ENCODE measurements around the gene AURKAIP1. TPM values are rescaled to one million over a fixed set of nuclear protein-coding genes. Genes with fewer than 3 reads are reported as not detected.

AURKAIP1 gene
- total RNA-seq, result 53.0 and 102 TPM in 2 replicates

DNA sequence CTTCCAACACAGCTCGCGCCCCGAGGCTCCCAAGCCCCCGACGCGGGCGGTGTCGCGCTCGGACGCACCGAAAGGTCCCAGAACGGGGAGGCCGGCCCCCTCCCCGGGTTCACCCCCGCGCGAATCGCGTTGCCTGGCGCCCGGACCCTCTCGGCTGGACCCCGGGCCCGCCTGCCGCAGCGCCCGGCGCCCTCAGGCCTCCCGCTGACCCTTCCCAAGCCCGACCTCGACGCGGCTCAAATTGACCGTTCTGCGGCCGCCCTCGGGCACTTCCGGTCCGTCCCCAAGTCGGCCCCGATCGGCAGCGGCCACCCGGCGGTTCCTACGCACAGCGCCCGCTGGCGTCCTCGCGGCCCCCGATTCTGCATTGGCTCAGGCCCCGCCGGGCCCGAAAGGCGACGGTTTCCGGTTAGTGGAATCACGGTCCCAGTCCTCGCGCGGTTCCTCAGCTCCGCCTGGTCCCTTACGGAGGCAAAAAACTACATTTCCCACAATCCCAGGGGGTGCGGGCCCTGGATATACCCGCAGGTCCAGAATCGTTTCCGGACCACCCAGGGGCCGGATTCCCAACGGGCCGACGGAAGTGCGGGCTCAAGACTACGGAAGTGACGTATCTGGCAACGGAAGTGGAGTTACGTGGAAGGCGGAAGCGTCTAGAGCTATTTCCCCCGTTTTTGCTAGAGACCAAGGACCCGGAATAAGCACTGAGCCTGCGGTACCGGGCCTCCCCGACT, at the start of gene AURKAIP1:
AURKAIP1 (minus strand) TSS at position 279 of the 734 bp plus-strand sequence. CDS start 451 bp downstream, outside the sequence.

DNA sequence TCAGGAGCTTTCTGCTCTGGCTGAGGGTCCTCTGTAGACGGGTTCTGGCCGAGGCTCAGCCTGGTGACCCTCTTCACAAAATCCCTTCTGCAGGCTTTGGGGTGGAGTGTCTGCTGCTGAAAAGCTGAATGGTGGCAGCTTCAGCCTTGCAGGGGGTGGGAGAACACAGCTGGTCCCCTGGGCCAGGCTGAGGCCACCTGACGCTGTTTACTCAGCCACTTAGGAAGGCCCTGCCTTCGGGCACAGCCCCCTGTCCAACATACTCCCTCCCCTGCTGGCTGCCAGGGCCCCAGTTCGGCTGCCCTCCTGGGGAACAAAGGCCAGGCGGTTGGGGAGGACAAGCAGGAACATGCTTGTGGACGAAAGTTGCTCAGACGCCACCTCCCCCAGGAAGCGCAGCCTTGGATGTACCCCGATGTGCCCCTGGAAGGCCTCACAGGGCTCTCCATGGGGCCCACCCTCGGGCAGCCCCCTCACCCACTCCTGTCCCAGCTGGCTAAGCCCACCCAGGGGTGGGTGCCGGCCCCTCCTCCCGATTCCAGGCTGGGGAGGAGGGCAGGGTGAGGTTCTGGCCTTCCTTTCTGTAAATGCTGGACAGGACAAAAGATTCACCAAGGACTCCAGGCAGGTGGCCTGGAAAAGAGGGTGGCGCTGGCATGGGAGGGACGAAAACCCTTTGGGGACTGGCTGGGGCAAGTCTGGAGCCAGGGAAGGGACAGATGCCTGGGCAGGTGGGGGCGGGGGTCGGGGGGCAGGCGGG, 46.3 kb upstream of the AURKAIP1 start, which contains the start of gene ANKRD65:
ANKRD65 (minus strand) TSS at position 130 of the 760 bp plus-strand sequence. CDS start 271 bp downstream, outside the sequence.

GRCh38 chr1:1406821-1407635, 32.0 kb upstream of the AURKAIP1 start, which contains the start of gene MRPL20:
Gene MRPL20, minus strand, starts transcription at chr1:1407293. Its CDS starts 76 bp downstream, at chr1:1407217.

DNA sequence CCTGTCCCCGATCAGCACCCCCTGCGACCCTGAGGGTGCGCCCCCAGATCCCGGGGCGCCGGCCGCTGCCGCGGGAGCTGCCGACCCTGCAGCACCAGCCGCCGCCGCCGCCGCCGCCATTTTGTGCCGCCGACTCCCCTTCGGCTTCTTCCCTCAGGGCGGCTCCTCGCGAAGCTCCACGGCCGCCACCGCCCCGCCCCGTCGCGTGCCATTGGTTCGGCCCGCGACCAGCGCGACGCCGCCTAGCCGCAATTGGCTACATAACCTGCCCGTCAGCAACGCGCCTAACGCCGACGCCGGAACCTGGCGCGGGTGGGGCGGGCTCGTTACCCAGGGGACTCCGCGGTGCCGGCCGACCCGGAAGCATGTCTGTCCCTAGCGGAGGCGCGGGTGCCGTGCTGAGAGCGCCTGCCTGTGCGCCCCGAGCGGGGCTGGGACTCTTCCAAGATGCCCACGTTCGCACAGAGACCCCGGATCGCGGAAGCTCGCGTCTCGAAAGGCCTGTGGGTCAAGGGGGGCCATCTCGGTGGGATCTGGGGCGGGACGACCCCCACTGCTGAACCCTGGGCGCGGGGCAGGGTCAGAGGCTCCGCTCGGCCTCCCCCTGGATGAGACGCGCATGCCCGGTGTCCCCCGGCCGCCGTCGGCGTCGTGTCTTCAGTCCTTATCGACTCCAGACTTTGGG, 24.3 kb upstream of the AURKAIP1 start, which contains the start of gene CCNL2:
CCNL2 (minus strand) TSS at position 149 of the 685 bp plus-strand sequence; CDS start at position 120, 29 bp downstream.

DNA sequence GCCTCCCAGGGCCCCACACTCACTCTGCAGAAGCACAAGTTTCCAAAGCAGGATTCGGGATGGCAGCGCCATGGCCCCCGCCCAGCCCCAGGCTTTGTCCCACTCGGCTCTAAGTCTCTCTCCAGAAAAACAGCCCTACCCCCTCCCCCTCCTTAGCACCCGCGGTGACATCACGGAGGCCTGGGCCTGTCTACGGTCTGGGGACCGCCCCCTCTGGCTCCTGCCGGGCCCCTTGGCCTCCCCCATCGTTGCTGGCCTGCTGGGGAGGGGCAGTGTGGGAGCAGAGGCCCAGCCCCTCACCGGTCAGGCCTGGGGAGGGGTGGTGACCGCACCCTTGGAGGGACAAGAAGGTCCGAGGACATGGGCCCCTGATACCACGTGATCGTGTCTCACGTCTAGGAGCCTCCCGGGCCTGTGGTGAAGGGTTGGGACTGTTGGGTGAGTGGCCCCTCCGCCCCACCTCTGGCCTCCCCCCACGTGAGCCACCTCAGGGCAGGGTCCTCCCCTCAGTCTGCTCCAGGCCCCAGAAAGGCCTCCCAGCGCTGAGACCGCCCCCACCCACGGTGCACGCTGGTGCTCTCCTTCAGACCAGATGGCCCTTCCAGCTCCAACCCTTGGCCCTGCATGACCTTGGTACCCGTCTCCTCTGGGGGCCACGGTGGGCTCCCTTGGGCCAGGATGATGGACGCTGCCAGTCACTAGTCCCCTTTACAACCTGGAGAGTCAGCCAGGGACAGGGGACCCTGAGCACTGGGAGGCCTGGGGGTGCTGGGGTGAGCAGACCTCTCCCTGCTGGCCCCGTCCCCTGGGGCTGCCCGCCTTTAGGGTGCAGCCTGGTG, 16.4 kb downstream of the AURKAIP1 start, which contains the start of gene MXRA8:
MXRA8 (minus strand) TSS at position 123 of the 839 bp plus-strand sequence; CDS start at position 72, 51 bp downstream.

DNA sequence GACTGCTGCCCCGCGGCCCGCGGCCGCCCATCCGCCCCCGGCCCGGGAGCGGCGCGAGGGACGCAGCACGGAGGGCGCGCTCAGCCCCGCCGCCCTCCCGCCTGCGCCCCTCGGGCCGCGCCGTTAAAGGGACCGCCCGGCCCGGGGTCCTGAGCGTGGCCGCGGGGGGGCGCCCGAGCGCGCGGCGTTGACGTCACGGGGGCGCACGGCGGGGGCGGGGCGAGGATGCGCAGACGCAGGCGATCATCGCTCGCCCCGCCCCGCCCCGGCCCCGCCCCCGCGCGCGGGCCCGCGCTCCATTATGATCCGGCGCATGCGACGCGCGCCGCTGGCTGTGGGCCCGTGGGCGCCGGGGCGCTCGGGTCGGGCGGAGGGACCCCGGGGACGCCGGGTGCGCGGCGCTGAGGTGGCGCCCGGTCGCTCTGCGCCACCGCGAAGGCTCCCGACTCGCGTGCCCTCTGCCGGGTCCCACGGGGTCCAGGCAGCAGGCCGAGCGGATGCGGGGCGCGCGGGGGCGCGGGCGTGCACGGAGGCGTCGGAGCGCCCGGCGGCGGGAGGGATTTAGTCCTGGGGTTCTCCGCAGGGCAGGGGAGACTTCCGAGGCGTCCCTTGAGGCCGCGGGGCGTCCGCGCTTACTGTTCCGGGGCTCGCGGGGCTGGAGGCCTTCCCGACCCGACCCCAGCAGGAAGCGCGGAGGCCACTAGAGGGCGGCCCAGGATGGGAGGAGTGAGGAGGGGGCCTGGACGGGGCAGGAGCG, 25.6 kb downstream of the AURKAIP1 start, which contains the start of gene DVL1:
DVL1 (minus strand) TSS at position 163 of the 757 bp plus-strand sequence. CDS start 353 bp downstream, outside the sequence.

GRCh38 chr1:1331068-1331965, 43.7 kb downstream of the AURKAIP1 start, which contains the start of gene TAS1R3:
Gene TAS1R3, plus strand, starts transcription at chr1:1331280. Its CDS starts 66 bp downstream, at chr1:1331346.

DNA sequence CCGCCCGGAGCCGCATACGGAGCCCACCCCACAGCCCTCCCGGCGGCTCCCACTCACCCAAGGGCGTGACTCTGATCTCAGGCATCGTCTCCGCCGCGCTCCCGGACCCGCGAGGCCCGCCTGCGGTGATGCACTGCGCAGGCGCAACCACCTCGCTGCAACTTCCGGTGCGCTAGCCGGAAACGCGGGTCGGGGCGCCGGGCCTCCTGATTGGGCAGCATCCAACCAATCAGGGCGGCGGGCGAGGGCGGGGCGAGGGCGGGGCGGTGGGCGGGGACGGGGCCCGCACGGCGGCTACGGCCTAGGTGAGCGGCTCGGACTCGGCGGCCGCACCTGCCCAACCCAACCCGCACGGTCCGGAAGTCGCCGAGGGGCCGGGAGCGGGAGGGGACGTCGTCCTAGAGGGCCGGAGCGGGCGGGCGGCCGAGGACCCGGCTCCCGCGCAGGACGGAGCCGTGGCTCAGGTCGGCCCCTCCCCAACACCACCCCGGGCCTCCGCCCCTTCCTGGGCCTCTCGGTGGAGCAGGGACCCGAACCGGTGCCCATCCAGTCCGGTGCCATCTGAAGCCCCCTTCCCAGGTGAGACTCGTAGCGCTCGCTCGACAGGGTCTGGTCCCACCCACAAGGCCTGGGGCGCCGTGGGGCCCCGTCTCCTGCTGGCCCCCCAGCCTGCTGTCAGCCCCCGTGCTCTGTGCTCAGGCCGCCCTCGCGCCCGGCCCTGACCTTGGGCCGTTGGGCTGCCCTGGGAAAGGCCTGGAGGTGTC, 50.3 kb downstream of the AURKAIP1 start, which contains the start of the genes CPTP and INTS11:
CPTP (plus strand) TSS at position 279 of the 764 bp plus-strand sequence. CDS start 2,109 bp downstream, outside the sequence.
INTS11 (minus strand) TSS at position 137 of the 764 bp plus-strand sequence; CDS start at position 85, 52 bp downstream.

Other genes with a start within 250 kb of the AURKAIP1 start
- gene TTLL10, start 201.3 kb downstream of the AURKAIP1 start, total RNA-seq, result not detected in 2 replicates
- gene TNFRSF18, start 168.6 kb downstream of the AURKAIP1 start, total RNA-seq, result 0.34 and 0.79 TPM in 2 replicates
- under 0.01 TPM in 1 of 2 replicates, not detected in the other for gene TNFRSF4, start 161.1 kb downstream of the AURKAIP1 start, total RNA-seq
- gene SDF4, start 143.2 kb downstream of the AURKAIP1 start, total RNA-seq, result 136 and 144 TPM in 2 replicates
- 10.1 and 14.0 TPM in 2 replicates for gene B3GALT6, start 143.0 kb downstream of the AURKAIP1 start, total RNA-seq
- 2.1 and 2.8 TPM in 2 replicates for gene C1QTNF12, start 128.5 kb downstream of the AURKAIP1 start, total RNA-seq
- gene UBE2J2, start 101.4 kb downstream of the AURKAIP1 start, total RNA-seq, result 23.4 and 30.9 TPM in 2 replicates
- gene SCNN1D, start 94.8 kb downstream of the AURKAIP1 start, total RNA-seq, result 1.2 and 1.3 TPM in 2 replicates
- 66.0 and 87.7 TPM in 2 replicates for gene ACAP3, start 67.3 kb downstream of the AURKAIP1 start, total RNA-seq
- 9.6 and 9.9 TPM in 2 replicates for gene PUSL1, start 66.6 kb downstream of the AURKAIP1 start, total RNA-seq
- 56.0 and 74.6 TPM in 2 replicates for gene INTS11, start 50.5 kb downstream of the AURKAIP1 start, total RNA-seq
- 4.1 and 6.8 TPM in 2 replicates for gene CPTP, start 50.4 kb downstream of the AURKAIP1 start, total RNA-seq
- 0.16 and 0.17 TPM in 2 replicates for gene TAS1R3, start 43.9 kb downstream of the AURKAIP1 start, total RNA-seq
- gene DVL1, start 25.8 kb downstream of the AURKAIP1 start, total RNA-seq, result 67.0 and 107 TPM in 2 replicates
- gene MXRA8, start 16.7 kb downstream of the AURKAIP1 start, total RNA-seq, result 273 and 326 TPM in 2 replicates
- 115 and 141 TPM in 2 replicates for gene CCNL2, start 24.1 kb upstream of the AURKAIP1 start, total RNA-seq
- 86.0 and 91.9 TPM in 2 replicates for gene MRPL20, start 32.1 kb upstream of the AURKAIP1 start, total RNA-seq
- gene ANKRD65, start 46.1 kb upstream of the AURKAIP1 start, total RNA-seq, result 1.1 and 1.9 TPM in 2 replicates
- gene VWA1, start 60.5 kb upstream of the AURKAIP1 start, total RNA-seq, result 3.4 and 3.9 TPM in 2 replicates
- gene ATAD3C, start 74.5 kb upstream of the AURKAIP1 start, total RNA-seq, result under 0.01 TPM in 1 of 2 replicates, not detected in the other
- 11.7 and 19.3 TPM in 2 replicates for gene ATAD3B, start 96.6 kb upstream of the AURKAIP1 start, total RNA-seq
- 17.4 and 19.5 TPM in 2 replicates for gene ATAD3A, start 137.0 kb upstream of the AURKAIP1 start, total RNA-seq
- 3.7 and 5.4 TPM in 2 replicates for gene TMEM240, start 165.4 kb upstream of the AURKAIP1 start, total RNA-seq
- gene SSU72, start 199.7 kb upstream of the AURKAIP1 start, total RNA-seq, result 35.8 and 43.0 TPM in 2 replicates
- gene FNDC10, start 224.9 kb upstream of the AURKAIP1 start, total RNA-seq, result 0.52 and 0.95 TPM in 2 replicates
- gene MIB2, start 240.3 kb upstream of the AURKAIP1 start, total RNA-seq, result 77.7 and 127 TPM in 2 replicates